ENCODE measurements around the gene MAGI2. TPM values are rescaled to one million over a fixed set of nuclear protein-coding genes. Genes with fewer than 3 reads are reported as not detected.

Gene MAGI2
- total RNA-seq, 2 experiments from 2014 or later, result 0.14 to 0.31 TPM

DNA sequence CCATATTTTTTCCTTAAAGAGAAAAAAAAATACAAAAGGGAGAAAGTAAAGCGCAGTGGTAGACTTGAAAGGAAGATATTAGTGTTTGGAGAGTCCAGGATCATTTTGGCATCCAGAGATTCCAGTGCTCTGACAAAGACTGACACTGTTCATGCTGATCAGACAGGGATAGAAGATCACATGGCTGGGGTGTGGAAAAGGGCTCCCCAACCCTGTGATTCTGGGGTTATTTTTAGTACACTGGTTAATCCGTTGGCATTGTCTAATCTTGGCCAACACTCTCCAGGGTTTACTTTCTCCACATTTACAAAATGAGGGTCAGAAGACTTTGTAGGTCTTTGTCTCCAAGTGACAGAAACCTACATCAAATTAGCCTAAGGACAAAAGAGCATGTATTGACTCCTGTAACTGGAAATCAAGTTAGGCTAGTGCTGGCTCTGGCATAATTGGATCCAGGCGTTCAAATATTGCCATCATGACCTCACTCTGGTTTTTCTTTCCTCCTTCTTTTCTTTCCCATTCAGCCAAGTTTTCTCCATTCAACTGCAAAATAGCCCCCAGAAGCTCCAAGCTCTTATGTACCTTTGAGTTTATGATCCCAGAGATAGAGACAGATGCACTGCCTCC, 1473.3 kb downstream of the MAGI2 start:
- Mint-ChIP-seq H3K9me3 (no peaks in the 10 kb centered on the region), H3K4me1 (no peaks in the 10 kb centered on the region), H3K27ac (no peak overlapping the region), H3K27me3 (no peaks in the 10 kb centered on the region), H3K36me3 (no peaks in the 10 kb centered on the region), H3K4me3 (no peak overlapping the region)
- no peak for DNase-seq

DNA sequence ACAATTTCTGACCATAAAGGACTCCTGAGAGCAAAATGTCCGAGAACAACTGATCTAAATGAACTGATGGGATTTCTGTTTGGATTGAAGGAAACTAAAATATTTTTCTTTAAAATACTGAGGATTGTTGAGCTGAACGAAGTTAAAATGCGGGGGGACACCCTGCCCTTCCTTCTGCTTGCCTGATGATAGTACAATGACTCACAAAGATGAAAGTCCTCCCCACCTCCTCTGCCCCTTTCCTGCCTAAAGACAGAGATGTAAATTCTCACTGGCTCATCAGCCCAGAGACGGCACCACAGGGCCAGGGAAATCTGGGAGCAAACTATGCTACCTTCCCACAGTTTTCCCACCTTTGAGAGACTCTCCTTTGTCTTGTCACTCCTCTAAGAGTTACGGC, 1474.2 kb downstream of the MAGI2 start:
- no peak overlapping the region for H3K4me3 Mint-ChIP-seq
- no peaks in the 10 kb centered on the region for H3K9me3 Mint-ChIP-seq
- H3K27me3 Mint-ChIP-seq, result no peaks in the 10 kb centered on the region
- no peak for DNase-seq
- no peaks in the 10 kb centered on the region for H3K36me3 Mint-ChIP-seq
- H3K4me1 Mint-ChIP-seq, result no peaks in the 10 kb centered on the region
- no peak overlapping the region for H3K27ac Mint-ChIP-seq

- H3K36me3 Mint-ChIP-seq, result no peaks in the 10 kb centered on the region
- H3K9me3 Mint-ChIP-seq, result no peaks in the 10 kb centered on the region
- DNase-seq, result no peak
- H3K27ac Mint-ChIP-seq, result no peak overlapping the region
- H3K4me1 Mint-ChIP-seq, result no peaks in the 10 kb centered on the region
- no peaks in the 10 kb centered on the region for H3K27me3 Mint-ChIP-seq
- H3K4me3 Mint-ChIP-seq, result no peak overlapping the region
Measured at GRCh38 chr7:77975672-77976480, 1477.6 kb downstream of the MAGI2 start.

GRCh38 chr7:77971726-77972125, 1481.7 kb downstream of the MAGI2 start:
- Mint-ChIP-seq H3K36me3 (no peaks in the 10 kb centered on the region), H3K4me3 (no peak overlapping the region), H3K9me3 (no peaks in the 10 kb centered on the region), H3K27ac (no peak overlapping the region), H3K27me3 (no peaks in the 10 kb centered on the region), H3K4me1 (no peaks in the 10 kb centered on the region)
- DNase-seq, result no peak

DNA sequence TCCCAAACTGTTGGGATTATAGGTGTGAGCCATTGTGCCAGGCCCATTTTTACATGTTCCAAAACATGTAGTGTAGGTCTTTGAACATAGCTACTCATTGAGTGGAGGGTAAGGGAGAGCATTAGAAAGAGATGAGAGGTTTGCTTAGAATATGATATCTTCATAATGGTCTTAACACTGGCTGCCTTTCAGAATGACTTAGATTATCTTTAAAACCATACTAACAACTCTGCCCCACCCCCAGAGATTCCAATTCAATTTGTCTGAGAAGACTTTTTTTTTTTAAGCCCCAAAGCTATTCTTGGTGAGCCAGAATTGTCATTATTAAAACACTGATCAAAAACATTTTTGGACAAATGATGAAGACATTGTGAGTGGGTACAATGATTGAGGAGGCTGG, 1486.0 kb downstream of the MAGI2 start:
- Mint-ChIP-seq H3K4me1 (no peaks in the 10 kb centered on the region), H3K9me3 (no peaks in the 10 kb centered on the region)

More for the DNA sequence above, 1486.0 kb downstream of the MAGI2 start:
- Mint-ChIP-seq H3K27ac (no peak overlapping the region), H3K4me3 (no peak overlapping the region), H3K27me3 (no peaks in the 10 kb centered on the region), H3K36me3 (peaks cover 1% of the 10 kb centered on the region)
- no peak for DNase-seq

All from activated naive CD8-positive, alpha-beta T cell treated with anti-CD3 and anti-CD28 coated beads for 36 hours (primary cell).